Naive thymus-derived CD4-positive, alpha-beta T cell (primary cell): Measurements from ENCODE around the gene CCDC40. TPM values are rescaled to one million over a fixed set of nuclear protein-coding genes. Genes with fewer than 3 reads are reported as not detected.

ENCODE experiments used
- ATAC-seq: fragments of 150-1000 bp; cut with Tn5 transposase; 2 replicates; pipeline ENCODE4 v1.10.0; 2021; ENCODE audit warnings: mild to moderate bottlenecking, moderate library complexity
- CTCF ChIA-PET: fragments of 350-600 bp; sonication (Branson Sonifier 250); formaldehyde crosslinking; loops from one replicate; lab custom pipeline; 2021; ENCODE audit warnings: antibody characterized with exemption; lab: Charles Lee
- POLR2A ChIA-PET: fragments of 350-600 bp; sonication (Branson Sonifier 250); formaldehyde crosslinking; loops from one replicate; lab custom pipeline; 2021; ENCODE audit warnings: antibody characterized with exemption, inconsistent platforms; lab: Charles Lee
- DNase-seq, 9 donors: peaks; one replicate each; pipeline versions ENCODE4 v3.0.0 to v3.0.0-alpha.2; 2020 to 2022; ENCODE audit warnings: mixed read lengths in 1 of 9
- H3K27ac ChIP-seq: one replicate; pipeline ENCODE4 v1.7.0; 2013; ENCODE audit warnings: mild to moderate bottlenecking, low read depth, low read length, moderate library complexity
- H3K27me3 ChIP-seq, 2 donors: one replicate each; pipeline ENCODE4 v1.7.0; 2013; ENCODE audit warnings: low read length in 2 of 2, mild to moderate bottlenecking in 2 of 2, moderate library complexity in 2 of 2; ENCODE audit not compliant: control insufficient read depth in 2 of 2, insufficient read depth in 2 of 2
- H3K36me3 ChIP-seq, 3 experiments: 1 replicate in 2 of 3; 2 replicates in 1 of 3; pipeline ENCODE4 v1.7.0; 2013; ENCODE audit warnings: low read length in 3 of 3, mild to moderate bottlenecking in 3 of 3, moderate library complexity in 1 of 3; ENCODE audit not compliant: insufficient read depth in 3 of 3, control insufficient read depth in 2 of 3
- H3K4me1 ChIP-seq, 2 donors: one replicate each; pipeline ENCODE4 v1.7.0; 2013; ENCODE audit warnings: low read length in 2 of 2, mild to moderate bottlenecking in 2 of 2, moderate library complexity in 1 of 2; ENCODE audit not compliant: control insufficient read depth in 2 of 2, insufficient read depth in 2 of 2
- H3K4me3 ChIP-seq: 2 replicates; pipeline ENCODE4 v1.7.0; 2013; ENCODE audit warnings: mild to moderate bottlenecking, low read length
- H3K9me3 ChIP-seq, 3 experiments: 1 replicate in 2 of 3; 2 replicates in 1 of 3; pipeline ENCODE4 v1.7.0; 2013; ENCODE audit warnings: low read length in 3 of 3; ENCODE audit not compliant: control insufficient read depth in 2 of 3
- H3K27ac Mint-ChIP-seq, 9 donors: one replicate each; pipeline ENCODE4 v1.8.0; 2020 to 2022; ENCODE audit warnings: mixed read lengths in 9 of 9, mild to moderate bottlenecking in 8 of 9, moderate library complexity in 5 of 9, inconsistent platforms in 2 of 9
- H3K27me3 Mint-ChIP-seq, 5 donors: one replicate each; pipeline ENCODE4 v1.8.0; 2021 to 2022; ENCODE audit warnings: mixed read lengths in 5 of 5, mild to moderate bottlenecking in 1 of 5
- H3K36me3 Mint-ChIP-seq, 5 donors: one replicate each; pipeline ENCODE4 v1.8.0; 2020 to 2022; ENCODE audit warnings: mixed read lengths in 5 of 5, mild to moderate bottlenecking in 3 of 5, inconsistent platforms in 1 of 5
- H3K4me1 Mint-ChIP-seq, 7 donors: one replicate each; pipeline ENCODE4 v1.8.0; 2020 to 2022; ENCODE audit warnings: mixed read lengths in 7 of 7, mild to moderate bottlenecking in 3 of 7, inconsistent platforms in 1 of 7
- H3K4me3 Mint-ChIP-seq, 10 donors: one replicate each; pipeline ENCODE4 v1.8.0; 2020 to 2022; ENCODE audit warnings: mild to moderate bottlenecking in 10 of 10, mixed read lengths in 10 of 10, moderate library complexity in 6 of 10, inconsistent platforms in 2 of 10
- H3K9me3 Mint-ChIP-seq, 11 donors: one replicate each; pipeline ENCODE4 v1.8.0; 2020 to 2022; ENCODE audit warnings: mixed read lengths in 11 of 11, mild to moderate bottlenecking in 4 of 11, inconsistent platforms in 1 of 11, moderate library complexity in 1 of 11
- intact Hi-C, 2 donors: fragments of 100-400 bp; cut with micrococcal nuclease; formaldehyde crosslinking; loops; one replicate each; pipeline ENCODE4 v1.15.1; 2023
- polyA plus RNA-seq, 2 donors: library from polyadenylated mRNA; unstranded; fragments of 300-500 nt; fragmentation: Illumina TruSeq; gene quantifications; one replicate each; pipeline ENCODE4 v1.2.3, GENCODE V29; 2021
- total RNA-seq, 6 experiments: library from RNA in 5 of 6; stranded (reverse) in 5 of 6; gene quantifications; 1 replicate in 5 of 6; 2 replicates in 1 of 6; pipeline ENCODE4 v1.2.3 and lab custom pipeline; 2021 to 2026

Gene CCDC40, protein sequence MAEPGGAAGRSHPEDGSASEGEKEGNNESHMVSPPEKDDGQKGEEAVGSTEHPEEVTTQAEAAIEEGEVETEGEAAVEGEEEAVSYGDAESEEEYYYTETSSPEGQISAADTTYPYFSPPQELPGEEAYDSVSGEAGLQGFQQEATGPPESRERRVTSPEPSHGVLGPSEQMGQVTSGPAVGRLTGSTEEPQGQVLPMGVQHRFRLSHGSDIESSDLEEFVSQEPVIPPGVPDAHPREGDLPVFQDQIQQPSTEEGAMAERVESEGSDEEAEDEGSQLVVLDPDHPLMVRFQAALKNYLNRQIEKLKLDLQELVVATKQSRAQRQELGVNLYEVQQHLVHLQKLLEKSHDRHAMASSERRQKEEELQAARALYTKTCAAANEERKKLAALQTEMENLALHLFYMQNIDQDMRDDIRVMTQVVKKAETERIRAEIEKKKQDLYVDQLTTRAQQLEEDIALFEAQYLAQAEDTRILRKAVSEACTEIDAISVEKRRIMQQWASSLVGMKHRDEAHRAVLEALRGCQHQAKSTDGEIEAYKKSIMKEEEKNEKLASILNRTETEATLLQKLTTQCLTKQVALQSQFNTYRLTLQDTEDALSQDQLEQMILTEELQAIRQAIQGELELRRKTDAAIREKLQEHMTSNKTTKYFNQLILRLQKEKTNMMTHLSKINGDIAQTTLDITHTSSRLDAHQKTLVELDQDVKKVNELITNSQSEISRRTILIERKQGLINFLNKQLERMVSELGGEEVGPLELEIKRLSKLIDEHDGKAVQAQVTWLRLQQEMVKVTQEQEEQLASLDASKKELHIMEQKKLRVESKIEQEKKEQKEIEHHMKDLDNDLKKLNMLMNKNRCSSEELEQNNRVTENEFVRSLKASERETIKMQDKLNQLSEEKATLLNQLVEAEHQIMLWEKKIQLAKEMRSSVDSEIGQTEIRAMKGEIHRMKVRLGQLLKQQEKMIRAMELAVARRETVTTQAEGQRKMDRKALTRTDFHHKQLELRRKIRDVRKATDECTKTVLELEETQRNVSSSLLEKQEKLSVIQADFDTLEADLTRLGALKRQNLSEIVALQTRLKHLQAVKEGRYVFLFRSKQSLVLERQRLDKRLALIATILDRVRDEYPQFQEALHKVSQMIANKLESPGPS
- 1 to 10 TPM in 2 of 5 experiments, under 1 TPM in 3; 0.43 to 3.0 (median 0.79) TPM for total RNA-seq
- polyA plus RNA-seq = not detected
- total RNA-seq (lab: John Stamatoyannopoulos, UW) = 2.3 reads per million, percentile 11 among the genes with 10 or more reads in this experiment

DNA sequence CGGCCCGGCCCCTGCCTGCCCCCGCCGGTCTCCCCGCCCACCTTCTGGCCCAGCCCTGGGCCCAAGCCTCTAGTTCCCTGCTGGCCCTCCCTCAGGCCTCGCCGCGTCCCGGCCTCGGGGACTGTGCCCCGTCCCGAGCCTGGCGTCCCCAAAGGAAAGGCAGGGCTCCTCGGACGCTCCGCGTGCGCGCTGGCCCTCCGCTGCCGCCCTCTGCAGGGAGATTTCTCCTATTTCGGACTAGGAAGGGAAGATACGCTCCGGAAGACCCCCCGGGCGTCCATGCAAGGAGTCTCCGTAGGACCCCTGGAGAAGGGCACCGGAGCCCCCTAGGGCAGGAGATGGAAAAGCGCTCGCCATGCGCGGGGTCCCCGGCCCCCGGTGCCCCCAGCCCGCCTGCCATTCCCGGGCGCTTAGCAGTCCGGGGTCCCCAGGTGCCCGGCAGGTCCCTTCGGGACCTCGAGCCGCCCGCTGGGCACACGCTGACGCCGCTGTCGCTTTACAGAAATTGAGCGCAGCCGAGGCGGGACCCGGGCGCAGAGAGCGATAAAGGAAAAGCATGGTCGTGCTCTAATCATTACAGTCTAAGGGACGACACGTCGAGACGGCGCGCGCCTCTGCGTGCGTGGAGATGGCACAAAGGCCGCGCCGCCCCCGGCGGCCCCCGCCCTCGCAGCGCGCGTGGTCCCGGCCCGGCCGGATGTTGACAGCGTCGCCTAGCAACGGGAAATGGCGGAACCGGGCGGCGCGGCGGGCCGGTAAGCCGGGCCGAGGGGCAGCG, at the start of gene CCDC40:
CCDC40 (plus strand) TSS at position 706 of the 778 bp plus-strand sequence; CDS start at position 727, 21 bp downstream.
- Histone ChIP-seq H3K4me3 (peak within 1 kb of the TSS; percentile 81), H3K27ac (peak within 1 kb of the TSS; percentile 76), H3K36me3 (no peaks in the 10 kb centered on the region), H3K4me1 (peaks cover 4 to 6% of the 10 kb centered on the region in 2 donors), H3K9me3 (no peaks in the 10 kb centered on the region), H3K27me3 (peaks cover 0 to 3% of the 10 kb centered on the region in 2 donors)
- Mint-ChIP-seq H3K4me1 (peaks cover 5 to 18% (median 9%) of the 10 kb centered on the region in 7 donors), H3K9me3 (no peaks in the 10 kb centered on the region), H3K27me3 (peaks cover 0 to 63% (median 10%) of the 10 kb centered on the region in 5 donors), H3K36me3 (no peaks in the 10 kb centered on the region), H3K4me3 (peak within 1 kb of the TSS; percentile 78 to 94 (median 85)), H3K27ac (peak within 1 kb of the TSS; percentile 60 to 96 (median 84))
- intact Hi-C loops = loop anchor here in 1 of 2 donors (1.0 to 10.0 kb wide), 8 partner anchors 27 to 1781 kb away; partner anchors contain the start of genes CBX4, CBX8, CEP131 and EIF4A3
- ChIA-PET POLR2A (no interaction called here), CTCF (no interaction called here)
- DNase-seq = peak; percentile 66 to 85 (median 78)
- peak; percentile 91 for ATAC-seq

DNA sequence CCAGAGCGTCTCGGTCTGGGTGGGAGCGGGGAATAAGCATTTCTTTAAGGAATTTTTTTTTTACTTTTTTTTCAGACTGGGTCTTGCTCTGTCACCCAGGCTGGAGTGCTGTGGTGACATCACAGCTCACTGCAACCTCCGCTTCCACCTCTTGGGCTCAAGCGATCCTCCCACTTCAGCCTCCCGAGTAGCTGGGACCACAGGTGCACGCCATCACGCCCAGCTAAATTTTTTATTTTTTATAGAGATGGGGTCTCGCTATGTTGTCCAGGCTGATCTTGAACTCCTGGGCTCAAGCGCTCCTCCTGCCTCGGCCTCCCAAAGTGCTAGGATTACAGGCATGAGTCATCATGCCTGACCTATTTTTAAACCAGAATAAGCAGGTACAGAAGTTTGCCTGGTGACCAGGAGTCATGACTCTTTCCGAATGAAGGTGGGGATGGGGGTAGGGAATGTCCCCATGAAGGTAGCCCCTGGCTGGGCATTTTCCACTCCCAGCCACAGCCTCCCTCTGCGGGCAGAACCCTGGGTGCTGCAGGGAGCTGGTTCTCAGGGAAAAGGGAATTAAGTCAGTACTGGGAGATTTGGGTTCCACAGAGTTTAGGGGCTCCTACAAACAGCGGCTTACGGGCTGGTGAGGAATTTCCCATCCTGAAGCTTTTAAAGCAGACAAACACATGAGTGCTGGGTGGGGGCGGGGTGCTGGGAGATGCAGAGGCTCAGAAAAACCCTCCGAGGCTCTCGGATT, 49.1 kb upstream of the CCDC40 start:
- Histone ChIP-seq H3K27ac (no peak overlapping the region), H3K9me3 (no peaks in the 10 kb centered on the region), H3K4me3 (no peak overlapping the region), H3K4me1 (peaks cover 6 to 7% of the 10 kb centered on the region in 2 donors), H3K27me3 (no peaks in the 10 kb centered on the region), H3K36me3 (no peaks in the 10 kb centered on the region)
- CTCF ChIA-PET = interaction anchor here (0.6 to 0.7 kb wide), 2 partner anchors 25 to 478 kb away, joined by 4 read pairs; no protein-coding TSS in a partner anchor
- DNase-seq (no peak), ATAC-seq (no peak)
- no peaks in the 10 kb centered on the region for H3K36me3 Mint-ChIP-seq
- no peak overlapping the region for H3K27ac Mint-ChIP-seq
- H3K4me1 Mint-ChIP-seq = peaks cover 3 to 13% (median 9%) of the 10 kb centered on the region in 7 donors
- H3K4me3 Mint-ChIP-seq = no peak overlapping the region
- intact Hi-C loops = no loop called here
- POLR2A ChIA-PET = no interaction called here
- H3K9me3 Mint-ChIP-seq = no peaks in the 10 kb centered on the region
- peaks cover 0 to 7% (median 0%) of the 10 kb centered on the region in 5 donors for H3K27me3 Mint-ChIP-seq

DNA sequence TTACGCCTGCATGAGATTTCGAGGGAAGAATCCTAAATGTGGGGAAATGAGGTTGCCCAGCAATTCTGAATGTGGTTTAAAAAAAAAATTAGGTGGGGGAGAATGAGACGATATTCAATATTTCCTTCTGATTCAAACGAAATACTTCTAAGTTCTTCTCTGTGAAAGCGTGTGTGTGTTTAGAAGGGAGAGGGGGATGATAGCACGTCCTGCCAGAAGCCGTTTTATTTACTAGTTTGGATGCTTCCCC, 48.6 kb upstream of the CCDC40 start:
- no peak for ATAC-seq
- intact Hi-C loops = no loop called here
- Histone ChIP-seq H3K36me3 (no peaks in the 10 kb centered on the region), H3K27ac (no peak overlapping the region), H3K4me3 (no peak overlapping the region), H3K4me1 (peaks cover 11 to 12% of the 10 kb centered on the region in 2 donors), H3K27me3 (no peaks in the 10 kb centered on the region), H3K9me3 (no peaks in the 10 kb centered on the region)
- POLR2A ChIA-PET = no interaction called here
- no peaks in the 10 kb centered on the region for H3K9me3 Mint-ChIP-seq
- CTCF ChIA-PET = no interaction called here
- H3K4me1 Mint-ChIP-seq = peaks cover 8 to 18% (median 14%) of the 10 kb centered on the region in 7 donors
- H3K36me3 Mint-ChIP-seq = no peaks in the 10 kb centered on the region
- H3K27me3 Mint-ChIP-seq = peaks cover 0 to 7% (median 0%) of the 10 kb centered on the region in 5 donors
- no peak overlapping the region for H3K27ac Mint-ChIP-seq
- H3K4me3 Mint-ChIP-seq = peak overlapping the region in 1 of 10 donors; percentile 16
- DNase-seq = no peak

DNA sequence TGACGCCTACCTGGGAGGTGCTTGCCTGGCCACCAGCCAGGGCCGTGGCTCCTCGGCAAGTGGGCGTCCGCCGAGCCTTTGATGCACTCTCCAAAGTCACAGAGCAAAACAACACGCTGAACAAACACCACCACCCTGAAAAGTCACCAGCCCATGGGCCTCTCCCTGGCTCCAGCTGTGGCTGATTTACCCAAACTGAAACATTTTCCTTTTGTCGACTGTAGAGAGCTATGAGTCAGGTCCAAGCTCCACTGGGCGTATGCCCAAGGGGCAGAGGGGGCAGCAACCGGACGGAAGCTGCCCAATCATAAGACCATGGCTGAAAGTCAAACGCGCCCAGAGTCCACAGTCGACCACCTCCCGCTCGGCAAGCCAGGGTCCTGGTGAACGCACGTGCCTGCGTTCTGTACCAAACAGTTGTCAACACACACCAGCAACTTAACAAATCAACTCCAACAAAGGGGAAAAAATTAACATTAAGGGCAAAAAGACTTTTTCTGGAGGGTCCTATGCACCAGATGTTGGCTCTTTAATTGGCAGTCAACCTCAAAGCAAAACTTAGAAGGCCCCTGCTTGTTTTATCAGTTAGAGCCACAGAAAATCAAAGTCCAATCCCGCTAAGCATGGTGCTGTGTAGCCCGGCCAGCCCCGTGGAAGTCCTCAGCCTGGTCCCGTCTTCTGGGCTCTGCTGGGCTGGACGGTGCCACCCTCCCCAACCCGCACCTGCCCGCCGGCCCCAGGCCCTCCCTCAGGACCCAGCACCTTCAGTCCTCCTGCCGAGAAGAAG, 48.1 kb upstream of the CCDC40 start:
- Histone ChIP-seq H3K27ac (no peak overlapping the region), H3K4me3 (no peak overlapping the region), H3K27me3 (no peaks in the 10 kb centered on the region), H3K4me1 (peaks cover 14 to 18% of the 10 kb centered on the region in 2 donors), H3K9me3 (no peaks in the 10 kb centered on the region), H3K36me3 (no peaks in the 10 kb centered on the region)
- no peak overlapping the region for H3K27ac Mint-ChIP-seq
- peaks cover 13 to 23% (median 19%) of the 10 kb centered on the region in 7 donors for H3K4me1 Mint-ChIP-seq
- H3K36me3 Mint-ChIP-seq = no peaks in the 10 kb centered on the region
- H3K9me3 Mint-ChIP-seq = no peaks in the 10 kb centered on the region
- intact Hi-C loops = no loop called here
- ATAC-seq (no peak), DNase-seq (no peak)
- H3K4me3 Mint-ChIP-seq = peak overlapping the region in 1 of 10 donors; percentile 16
- H3K27me3 Mint-ChIP-seq = peaks cover 0 to 6% (median 0%) of the 10 kb centered on the region in 5 donors
- CTCF ChIA-PET = no interaction called here
- POLR2A ChIA-PET = no interaction called here

DNA sequence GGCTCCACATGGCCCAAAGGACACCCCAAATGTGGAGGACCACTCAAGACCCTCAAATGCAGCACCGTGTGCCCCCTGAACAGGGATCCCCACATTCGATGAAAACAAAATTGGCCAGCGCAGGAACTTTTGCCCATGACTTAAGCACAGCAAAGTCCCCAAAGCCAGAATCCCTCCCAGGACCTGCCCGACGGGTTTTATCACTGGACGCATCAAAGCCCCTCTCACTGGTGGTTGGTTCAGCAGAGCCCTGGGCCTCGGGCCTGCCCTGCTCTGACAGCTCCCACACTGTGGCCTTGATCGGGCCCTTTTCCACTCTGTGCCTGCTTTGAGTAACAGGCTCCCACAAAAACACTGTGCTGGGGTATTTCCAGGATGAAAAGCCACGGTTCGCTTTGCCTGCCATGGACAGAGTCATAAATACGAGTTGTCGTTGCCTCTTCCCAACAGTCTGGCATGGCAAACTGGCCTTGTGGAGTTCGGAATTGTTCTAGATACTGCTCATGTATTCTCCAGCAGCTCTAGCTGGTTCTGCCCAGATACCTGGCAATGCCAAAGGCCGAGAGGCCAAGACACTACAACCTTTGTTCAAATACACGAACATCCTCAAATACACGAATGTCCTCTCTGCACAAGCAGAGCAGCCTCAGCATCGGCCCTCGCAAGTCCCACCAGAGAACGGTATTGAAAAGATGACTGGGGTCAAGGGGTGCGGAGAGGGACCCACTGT, 47.2 kb upstream of the CCDC40 start:
- DNase-seq (no peak), ATAC-seq (no peak)
- H3K27me3 Mint-ChIP-seq = peaks cover 0 to 4% (median 0%) of the 10 kb centered on the region in 5 donors
- H3K36me3 Mint-ChIP-seq = no peaks in the 10 kb centered on the region
- H3K27ac ChIP-seq = no peak overlapping the region
- intact Hi-C loops = no loop called here
- H3K4me1 Mint-ChIP-seq = peaks cover 16 to 29% (median 21%) of the 10 kb centered on the region in 7 donors
- ChIA-PET CTCF (no interaction called here), POLR2A (no interaction called here)
- no peaks in the 10 kb centered on the region for H3K9me3 ChIP-seq
- peaks cover 14 to 25% of the 10 kb centered on the region in 2 donors for H3K4me1 ChIP-seq
- H3K27me3 ChIP-seq = no peaks in the 10 kb centered on the region
- no peak overlapping the region for H3K27ac Mint-ChIP-seq
- H3K4me3 Mint-ChIP-seq = no peak overlapping the region
- H3K36me3 ChIP-seq = no peaks in the 10 kb centered on the region
- no peak overlapping the region for H3K4me3 ChIP-seq
- H3K9me3 Mint-ChIP-seq = no peaks in the 10 kb centered on the region
